ENCODE results near the gene TMEM88. TPM values are rescaled to one million over a fixed set of nuclear protein-coding genes. Genes with fewer than 3 reads are reported as not detected.

Gene TMEM88
- total RNA-seq, 2 donors from 2014 or later, result 16.8 to 26.8 TPM

GRCh38 chr17:7883781-7884386 is 29.0 kb downstream of the TMEM88 start:
- H3K27ac Mint-ChIP-seq, result peak overlapping the region; percentile 52
- no peak overlapping the region for H3K4me3 Mint-ChIP-seq
- no CpG with 5 or more reads among the region's 3 CpGs for WGBS, 2 experiments (ENCODE audit: insufficient coverage in 1 of 2, insufficient read length in 1 of 2)
- Histone ChIP-seq H3K27me3 (ENCODE audit: control insufficient read depth, insufficient read depth, low read length, poor library complexity, severe bottlenecking) (no peaks in the 10 kb centered on the region), H3K9ac (ENCODE audit: extremely low read depth, low read length, poor library complexity, severe bottlenecking) (peak overlapping the region; percentile 26), H3K27ac (ENCODE audit: low read depth, low read length) (no peak overlapping the region), H3K4me1 (ENCODE audit: control insufficient read depth, insufficient read depth, low read length) (peaks cover 9% of the 10 kb centered on the region), H3K9me3 (ENCODE audit: control insufficient read depth, low read length) (no peaks in the 10 kb centered on the region), H3K4me3 (ENCODE audit: low read length) (peak overlapping the region; percentile 73), H3K36me3 (ENCODE audit: control insufficient read depth, insufficient read depth, low read length) (peaks cover 31% of the 10 kb centered on the region)
- DNase-seq, result peak; percentile 20
- no peaks in the 10 kb centered on the region for H3K9me3 Mint-ChIP-seq
- no peaks in the 10 kb centered on the region for H3K4me1 Mint-ChIP-seq
- TF ChIP-seq CTCF (conservative IDR thresholded peaks at IDR 0.05), result no peak
- H3K36me3 Mint-ChIP-seq (ENCODE audit: low read depth), result peaks cover 3% of the 10 kb centered on the region
- peaks cover 8% of the 10 kb centered on the region for H3K27me3 Mint-ChIP-seq (ENCODE audit: insufficient read depth)

GRCh38 chr17:7884581-7885366 is 29.9 kb downstream of the TMEM88 start:
- H3K4me3 Mint-ChIP-seq, result no peak overlapping the region
- no peaks in the 10 kb centered on the region for H3K9me3 Mint-ChIP-seq
- H3K4me1 ChIP-seq (ENCODE audit: control insufficient read depth, insufficient read depth, low read length), result peaks cover 9% of the 10 kb centered on the region
- no peaks in the 10 kb centered on the region for H3K9me3 ChIP-seq (ENCODE audit: control insufficient read depth, low read length)
- H3K4me3 ChIP-seq (ENCODE audit: low read length), result no peak overlapping the region
- 0% methylated on average over 44 of the region's 100 CpGs; no CpG with 5 or more reads in 1 of the 2 experiments for WGBS, 2 experiments (ENCODE audit: insufficient coverage in 1 of 2, insufficient read length in 1 of 2)
- no peak overlapping the region for H3K27ac Mint-ChIP-seq
- H3K27ac ChIP-seq (ENCODE audit: low read depth, low read length), result no peak overlapping the region
- no peak for TF ChIP-seq CTCF (conservative IDR thresholded peaks at IDR 0.05)
- peaks cover 4% of the 10 kb centered on the region for H3K4me1 Mint-ChIP-seq
- H3K27me3 Mint-ChIP-seq (ENCODE audit: insufficient read depth), result peaks cover 8% of the 10 kb centered on the region
- no peak overlapping the region for H3K9ac ChIP-seq (ENCODE audit: extremely low read depth, low read length, poor library complexity, severe bottlenecking)
- no peaks in the 10 kb centered on the region for H3K27me3 ChIP-seq (ENCODE audit: control insufficient read depth, insufficient read depth, low read length, poor library complexity, severe bottlenecking)
- no peaks in the 10 kb centered on the region for H3K36me3 Mint-ChIP-seq (ENCODE audit: low read depth)
- DNase-seq, result peak; percentile 65
- peaks cover 25% of the 10 kb centered on the region for H3K36me3 ChIP-seq (ENCODE audit: control insufficient read depth, insufficient read depth, low read length)

GRCh38 chr17:7885367-7886226 is 30.7 kb downstream of the TMEM88 start:
- WGBS, 2 experiments (ENCODE audit: insufficient coverage in 1 of 2, insufficient read length in 1 of 2), result 0 to 5% methylated on average over 6 to 63 of the region's 64 CpGs
- H3K9me3 ChIP-seq (ENCODE audit: control insufficient read depth, low read length), result no peaks in the 10 kb centered on the region
- peaks cover 4% of the 10 kb centered on the region for H3K4me1 Mint-ChIP-seq
- no peak for TF ChIP-seq CTCF (conservative IDR thresholded peaks at IDR 0.05)
- H3K4me3 ChIP-seq (ENCODE audit: low read length), result peak overlapping the region; percentile 81
- H3K27ac ChIP-seq (ENCODE audit: low read depth, low read length), result peak overlapping the region; percentile 93
- H3K4me1 ChIP-seq (ENCODE audit: control insufficient read depth, insufficient read depth, low read length), result peaks cover 9% of the 10 kb centered on the region
- DNase-seq, result peak; percentile 81
- H3K27me3 Mint-ChIP-seq (ENCODE audit: insufficient read depth), result peaks cover 8% of the 10 kb centered on the region
- no peaks in the 10 kb centered on the region for H3K9me3 Mint-ChIP-seq
- H3K27ac Mint-ChIP-seq, result no peak overlapping the region
- H3K36me3 Mint-ChIP-seq (ENCODE audit: low read depth), result peaks cover 4% of the 10 kb centered on the region
- H3K27me3 ChIP-seq (ENCODE audit: control insufficient read depth, insufficient read depth, low read length, poor library complexity, severe bottlenecking), result no peaks in the 10 kb centered on the region
- H3K9ac ChIP-seq (ENCODE audit: extremely low read depth, low read length, poor library complexity, severe bottlenecking), result peak overlapping the region; percentile 60
- H3K36me3 ChIP-seq (ENCODE audit: control insufficient read depth, insufficient read depth, low read length), result peaks cover 24% of the 10 kb centered on the region
- no peak overlapping the region for H3K4me3 Mint-ChIP-seq
